GM12878 (cell line): ENCODE data around the gene PITPNC1.

Experiments used
- BHLHE40 ChIP-seq, 2 experiments: fragments of 450-650 bp in 1 of 2; IDR thresholded peaks; 2 replicates each; pipeline ENCODE4 v1.6.1; 2011 to 2017; ENCODE audit warnings: low read depth in 2 of 2, borderline replicate concordance in 1 of 2, improper control_type of control experiment in 1 of 2, low read length in 1 of 2, mild to moderate bottlenecking in 1 of 2
- YBX1 ChIP-seq: fragments of 450-650 bp; IDR thresholded peaks from 2 replicates; pipeline ENCODE4 v1.6.1; 2016; ENCODE audit warnings: antibody characterized with exemption

GRCh38 chr17:67520916-67521774 is 144.1 kb downstream of the PITPNC1 start:
- TF ChIP-seq BHLHE40 (IDR thresholded peaks at IDR 0.05; ENCODE audit: borderline replicate concordance in 1 of 2, low read depth in 2 of 2, low read length in 1 of 2) (no peak), YBX1 (no peak)
